Hepatic stellate cell (primary cell): Measurements from ENCODE around the gene PPFIA4.
"Not testable (repeated sequence)": the region's sequence is repeated elsewhere in the genome, so short reads cannot be mapped to it uniquely, and the experiment has no call there.

Experiments used
- DNase-seq: peaks from one replicate; pipeline ENCODE4 v3.0.0; 2011; ENCODE audit warnings: low spot score

The PPFIA4 gene

GRCh38 chr1:203026031-203026665 lies at the start of gene PPFIA4:
Gene PPFIA4 (plus strand): TSS chr1:203026491. CDS start chr1:203039009, 12,518 bp downstream.
- DNase-seq = peak; percentile 91

GRCh38 chr1:202976633-202977032 lies 49.7 kb upstream of the PPFIA4 start:
- DNase-seq = no peak

GRCh38 chr1:202979459-202979858 lies 46.8 kb upstream of the PPFIA4 start:
- no peak for DNase-seq

- DNase-seq = no peak
Observed at GRCh38 chr1:202981939-202982338, 44.4 kb upstream of the PPFIA4 start.

GRCh38 chr1:202982715-202983430 lies 43.4 kb upstream of the PPFIA4 start:
- DNase-seq = no peak

- not testable (repeated sequence) for DNase-seq
Observed at GRCh38 chr1:202986120-202986519, 40.2 kb upstream of the PPFIA4 start.

GRCh38 chr1:202987255-202987654 lies 39.0 kb upstream of the PPFIA4 start:
- DNase-seq = no peak

- DNase-seq = no peak
Observed at GRCh38 chr1:202987922-202988583, 38.2 kb upstream of the PPFIA4 start.

GRCh38 chr1:202989879-202990278 lies 36.4 kb upstream of the PPFIA4 start:
- no peak for DNase-seq

- no peak for DNase-seq
Observed at GRCh38 chr1:202991112-202991511, 35.2 kb upstream of the PPFIA4 start.

GRCh38 chr1:202994756-202995155 lies 31.5 kb upstream of the PPFIA4 start:
- DNase-seq = no peak

GRCh38 chr1:202998836-202999750 lies 27.2 kb upstream of the PPFIA4 start:
- DNase-seq = peak; percentile 14

- no peak for DNase-seq
Observed at GRCh38 chr1:203000217-203000944, 25.9 kb upstream of the PPFIA4 start.

- no peak for DNase-seq
Observed at GRCh38 chr1:203001986-203002385, 24.3 kb upstream of the PPFIA4 start.

- no peak for DNase-seq
Observed at GRCh38 chr1:203002951-203003350, 23.3 kb upstream of the PPFIA4 start.

GRCh38 chr1:203005395-203006142 lies 20.7 kb upstream of the PPFIA4 start:
- DNase-seq = not testable (repeated sequence)

- DNase-seq = peak; percentile 93
Observed at GRCh38 chr1:203006948-203007871, 19.1 kb upstream of the PPFIA4 start, which contains the start of gene TMEM183A. Gene TMEM183A (plus strand): TSS chr1:203007374. CDS start chr1:203007466, 92 bp downstream.

- no peak for DNase-seq
Observed at GRCh38 chr1:203009185-203009584, 17.1 kb upstream of the PPFIA4 start.

GRCh38 chr1:203011582-203011981 lies 14.7 kb upstream of the PPFIA4 start:
- no peak for DNase-seq
